ENCODE measurements around the gene ACADS.

Gene ACADS

DNA sequence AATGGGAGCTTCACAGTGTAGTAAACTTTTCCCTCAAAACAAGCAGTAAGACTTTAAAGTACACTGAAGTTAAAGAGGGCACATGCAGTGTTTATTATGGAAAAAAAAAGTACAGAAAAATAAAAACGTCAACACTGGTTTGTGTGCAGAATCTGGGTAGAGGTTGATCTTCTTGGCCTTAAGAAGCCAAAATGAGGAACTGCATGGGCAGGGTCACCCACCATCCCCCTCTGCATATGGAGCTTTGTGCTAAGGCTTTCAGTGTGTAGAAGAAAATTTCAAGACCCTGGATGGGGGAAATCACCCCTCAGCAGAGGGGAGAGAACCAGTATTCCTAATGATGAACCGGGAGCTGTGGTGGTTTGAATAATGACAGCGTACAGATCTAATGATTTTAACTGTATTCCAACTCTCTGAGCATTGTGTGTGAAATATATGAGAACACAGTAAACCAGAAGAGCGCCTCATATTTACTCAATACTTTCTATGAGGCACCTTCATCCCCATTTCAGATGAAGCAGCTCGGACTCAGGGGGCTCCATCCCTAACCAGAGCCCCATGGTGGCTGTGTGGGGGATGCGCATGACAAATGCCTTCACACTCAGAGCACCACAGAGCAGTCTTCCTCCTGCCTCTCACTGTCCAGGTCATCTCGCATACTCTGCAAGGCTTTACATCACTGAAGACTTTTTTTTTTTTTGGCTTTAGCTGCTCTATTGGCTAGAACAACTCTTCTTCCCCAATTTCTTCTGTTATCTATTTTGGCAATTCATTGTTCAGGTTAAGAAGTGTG, 33.4 kb downstream of the ACADS start:
- DNase-seq, result no peak

- DNase-seq, result no peak
Observed at GRCh38 chr12:120759591-120760348, 34.1 kb downstream of the ACADS start.

DNA sequence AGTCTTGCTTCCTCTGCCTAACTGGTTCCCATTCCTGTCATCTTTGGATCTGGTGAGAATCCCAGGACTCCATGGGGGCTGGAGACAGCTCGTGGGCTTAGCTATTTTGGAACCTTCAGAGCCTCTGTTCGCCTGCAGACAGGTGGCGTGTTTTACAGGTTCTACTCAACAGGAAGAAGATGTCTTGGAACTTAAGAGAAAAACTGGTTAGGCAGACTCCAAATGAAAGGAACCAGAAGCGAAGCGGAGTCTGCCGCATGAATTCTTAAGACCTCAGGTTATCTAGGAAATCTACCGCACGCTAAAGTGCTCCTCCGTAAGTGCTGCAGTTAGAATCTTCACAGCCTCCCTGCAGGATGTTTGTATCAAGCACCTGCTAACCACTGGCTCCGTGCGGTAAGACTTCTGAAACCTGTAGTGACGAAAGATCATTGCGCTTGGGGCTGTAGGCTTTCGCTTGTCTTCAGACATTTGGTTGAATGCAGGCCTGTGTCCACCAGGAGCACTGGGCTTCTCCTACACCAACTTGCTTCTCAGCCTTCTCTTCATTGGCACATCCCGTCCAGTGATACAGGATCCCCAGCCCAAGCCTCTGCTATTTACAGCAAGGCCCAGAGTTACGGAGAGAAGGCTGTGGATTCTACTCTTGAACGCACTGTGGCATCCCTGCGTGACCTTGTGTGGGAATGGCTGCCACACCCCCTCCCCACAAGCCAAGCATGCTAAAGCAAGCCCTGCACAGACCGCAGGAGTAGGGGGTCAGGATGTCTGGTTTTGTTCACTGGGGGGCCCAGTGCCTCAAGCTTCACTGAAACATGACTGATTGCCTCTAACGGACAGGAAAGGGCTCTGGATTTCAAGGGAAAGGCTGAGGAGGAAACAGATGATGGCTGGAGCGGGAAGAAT, 35.0 kb downstream of the ACADS start:
- DNase-seq, result peak; percentile 44

GRCh38 chr12:120761519-120761934, 35.9 kb downstream of the ACADS start:
- no peak for DNase-seq

GRCh38 chr12:120762086-120762485, 36.5 kb downstream of the ACADS start:
- no peak for DNase-seq

DNA sequence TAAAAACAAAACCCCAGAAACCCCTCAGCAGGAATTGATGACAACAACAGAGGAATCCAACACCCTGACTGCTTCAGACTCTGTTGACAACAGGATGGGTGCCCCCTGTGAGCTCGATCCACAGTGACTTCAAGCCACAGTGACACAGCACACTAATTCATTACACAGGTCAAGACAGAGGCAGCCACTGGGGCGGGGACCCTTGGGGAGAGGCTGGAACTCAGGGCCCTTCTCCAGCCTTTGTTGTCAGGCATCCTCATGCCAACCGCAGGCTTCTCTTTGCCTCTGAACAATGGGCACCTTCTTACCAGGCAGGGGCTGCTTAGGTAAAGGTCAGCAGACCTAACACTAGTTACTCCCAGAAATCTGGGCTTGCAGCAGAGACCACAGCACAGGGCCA, 37.6 kb downstream of the ACADS start:
- DNase-seq, result no peak

DNA sequence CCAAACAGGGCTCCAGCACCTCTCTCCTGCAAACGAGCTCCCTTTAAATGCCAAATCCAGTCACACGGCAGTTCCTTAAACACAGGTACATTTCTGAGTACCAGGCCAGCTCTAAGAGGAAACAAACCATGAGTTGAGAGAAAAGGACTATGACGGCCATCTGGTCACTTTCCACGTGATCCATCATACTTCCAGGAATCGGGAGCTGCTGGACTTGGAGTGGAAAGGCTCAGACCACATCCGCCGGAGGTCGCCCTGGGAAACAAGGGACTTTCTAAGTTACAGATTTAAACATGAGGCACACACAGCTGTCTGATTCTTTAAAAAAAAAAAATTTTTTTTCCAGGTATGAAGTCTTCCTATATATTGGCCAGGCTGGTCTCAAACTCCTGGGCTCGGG, 39.2 kb downstream of the ACADS start:
- no peak for DNase-seq

DNA sequence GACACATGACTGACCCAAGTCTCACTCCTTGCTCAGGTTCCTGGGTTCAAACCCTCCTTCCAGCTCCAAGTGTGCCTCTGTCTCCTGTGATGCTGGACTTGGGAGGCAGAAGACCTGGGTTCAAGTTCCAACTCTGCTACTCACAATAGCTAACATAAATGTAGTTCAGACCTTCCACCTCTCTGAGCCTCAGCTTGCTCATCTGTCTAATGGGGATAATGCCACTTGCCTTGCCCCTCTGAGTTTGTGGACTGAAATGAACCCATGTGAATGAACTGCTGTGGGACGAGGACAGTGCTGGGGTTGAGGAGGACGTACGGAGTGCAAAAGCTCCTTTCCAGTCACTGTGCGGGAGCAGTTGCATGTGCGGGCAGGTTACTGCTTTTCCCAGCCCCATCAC, 40.9 kb downstream of the ACADS start:
- no peak for DNase-seq

DNA sequence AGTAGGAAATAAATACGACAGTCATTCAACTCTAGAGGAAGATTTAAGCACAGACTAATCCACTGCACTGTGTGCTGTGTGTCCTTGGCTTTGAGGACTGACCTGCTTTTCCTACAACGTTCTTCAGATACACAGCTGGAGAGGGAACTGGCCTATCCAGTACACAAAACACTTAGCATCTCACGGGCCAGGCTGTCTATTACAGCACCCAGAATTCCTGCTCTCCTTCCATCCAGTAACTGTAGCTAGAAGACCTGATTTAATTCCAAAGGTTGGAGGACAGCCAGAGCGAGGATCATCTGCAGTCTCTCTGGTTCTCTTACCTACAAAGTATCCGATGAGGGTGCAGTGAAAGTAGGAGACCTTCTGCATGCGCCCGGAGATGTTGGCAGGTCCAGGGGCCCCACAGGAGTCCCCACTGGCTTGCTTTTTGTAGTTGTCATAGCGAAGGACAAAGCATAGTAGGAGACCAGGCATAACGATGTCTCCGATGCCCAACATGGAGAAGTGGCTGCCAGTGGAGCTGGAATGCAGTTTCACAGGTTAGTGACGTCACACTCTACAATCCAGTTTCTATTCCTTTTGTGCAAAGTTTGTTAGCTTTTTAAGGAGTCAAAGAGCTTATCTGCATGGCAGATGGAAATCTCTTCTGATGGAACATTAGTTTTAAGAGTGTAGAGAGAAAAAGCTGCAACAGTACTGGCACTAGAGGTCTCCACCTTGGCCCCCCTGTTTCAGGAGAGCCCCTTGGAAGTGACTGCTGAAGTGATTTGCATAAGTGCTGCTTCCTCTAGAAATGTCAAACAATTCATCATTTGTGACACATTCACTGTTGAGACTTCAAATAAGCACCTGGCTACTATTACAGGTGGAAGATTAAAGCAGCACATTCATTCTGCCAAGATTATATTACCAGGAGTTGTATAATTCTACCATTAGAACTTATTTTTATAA, 41.7 kb downstream of the ACADS start:
- DNase-seq, result no peak

DNA sequence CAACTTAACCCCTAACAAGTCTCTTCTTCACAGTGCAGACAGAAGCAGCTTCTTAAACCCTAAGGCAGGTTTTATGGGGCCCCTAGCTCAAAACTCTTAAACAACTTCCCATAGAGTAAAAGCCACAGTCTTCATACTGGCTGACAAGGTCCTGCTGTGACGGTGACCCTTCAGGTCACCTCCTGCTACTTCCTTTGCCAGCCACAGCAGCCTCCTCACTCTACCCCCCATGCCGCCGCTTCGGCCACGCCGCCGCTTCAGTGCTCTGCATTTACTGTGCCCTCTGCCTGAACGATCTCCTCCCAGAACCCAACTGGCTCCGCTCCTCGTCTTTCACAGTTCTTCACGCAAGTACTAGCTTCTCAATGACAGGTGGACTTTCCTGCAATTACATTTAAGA, 45.5 kb downstream of the ACADS start:
- DNase-seq, result no peak

GRCh38 chr12:120774169-120774916, 48.7 kb downstream of the ACADS start:
- no peak for DNase-seq

- DNase-seq, result no peak
Observed at GRCh38 chr12:120775862-120776552, 50.4 kb downstream of the ACADS start.

DNA sequence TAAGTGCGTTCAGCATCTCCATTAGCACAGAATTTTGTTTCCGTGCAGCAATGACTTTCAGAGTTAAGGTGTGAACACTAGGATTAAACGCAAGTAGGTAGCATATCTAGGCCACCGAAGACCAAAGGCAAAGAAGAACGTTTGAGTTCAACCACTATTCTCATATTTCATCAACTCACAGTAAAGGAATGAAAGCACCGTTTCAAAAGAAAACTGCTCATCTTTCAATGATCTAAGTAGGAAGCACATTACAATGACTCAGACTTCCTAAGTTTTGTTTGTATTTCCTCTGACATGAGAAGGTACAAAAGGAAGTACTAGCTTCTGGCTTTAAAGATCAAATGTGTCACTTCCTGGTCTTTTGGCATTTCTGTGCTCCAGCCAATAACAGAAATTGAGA, 57.6 kb downstream of the ACADS start:
- peak; percentile 80 for DNase-seq

DNA sequence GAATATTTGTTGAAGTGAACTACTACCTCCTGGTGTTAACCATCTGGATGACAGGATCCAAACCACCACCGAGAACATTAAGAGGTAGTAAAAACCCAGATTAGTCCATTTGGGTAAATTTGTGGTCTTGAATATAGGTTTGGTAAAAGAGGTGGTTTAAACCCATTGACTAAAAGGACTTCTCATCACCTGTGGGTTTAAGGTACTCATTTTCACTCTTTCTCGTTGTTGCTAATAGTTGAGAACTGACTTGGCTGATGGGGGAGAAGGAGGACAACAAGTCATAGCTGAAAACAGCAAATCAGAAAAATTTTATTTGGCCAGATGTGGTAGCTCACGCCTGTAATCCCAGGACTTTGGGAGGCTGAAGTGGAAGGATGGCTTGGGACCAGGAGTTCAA, 59.2 kb downstream of the ACADS start:
- DNase-seq, result peak; percentile 69

GRCh38 chr12:120787889-120788288, 62.3 kb downstream of the ACADS start:
- no peak for DNase-seq
